Measurements from ENCODE around the gene SLC27A3.

Gene SLC27A3

DNA sequence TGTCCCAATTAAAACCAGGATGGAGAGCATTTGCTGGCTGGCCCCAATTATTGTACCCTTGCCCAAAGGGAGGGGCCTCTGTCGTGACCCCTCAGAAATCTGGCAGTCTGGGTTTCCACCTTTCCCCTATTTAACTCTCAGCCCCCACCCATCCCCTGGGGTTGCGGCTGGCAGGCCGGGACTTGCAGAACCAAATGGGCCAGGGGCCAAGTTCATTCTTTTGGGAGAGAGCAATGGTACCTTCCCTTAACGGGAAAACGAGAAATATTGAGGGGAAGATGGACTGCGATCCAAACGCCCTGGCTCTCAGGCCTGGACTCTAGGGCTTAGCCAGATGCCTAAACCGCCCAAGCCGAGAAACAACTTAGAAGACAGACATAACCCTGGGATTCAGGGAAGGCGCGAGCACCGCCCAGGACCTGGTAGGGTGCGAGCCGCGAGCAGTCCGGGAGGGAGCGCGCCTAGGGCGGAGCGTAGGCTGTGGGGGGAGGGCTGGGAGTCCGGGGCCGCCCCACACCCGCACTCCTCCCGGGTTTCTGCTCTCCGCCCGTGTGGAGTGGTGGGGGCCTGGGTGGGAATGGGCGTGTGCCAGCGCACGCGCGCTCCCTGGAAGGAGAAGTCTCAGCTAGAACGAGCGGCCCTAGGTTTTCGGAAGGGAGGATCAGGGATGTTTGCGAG lies at the start of gene SLC27A3:
SLC27A3 (plus strand) TSS at position 628 of the 678 bp plus-strand sequence. CDS start 91 bp downstream, outside the sequence.
- DNase-seq (ENCODE audit: low spot score), result no peak

DNA sequence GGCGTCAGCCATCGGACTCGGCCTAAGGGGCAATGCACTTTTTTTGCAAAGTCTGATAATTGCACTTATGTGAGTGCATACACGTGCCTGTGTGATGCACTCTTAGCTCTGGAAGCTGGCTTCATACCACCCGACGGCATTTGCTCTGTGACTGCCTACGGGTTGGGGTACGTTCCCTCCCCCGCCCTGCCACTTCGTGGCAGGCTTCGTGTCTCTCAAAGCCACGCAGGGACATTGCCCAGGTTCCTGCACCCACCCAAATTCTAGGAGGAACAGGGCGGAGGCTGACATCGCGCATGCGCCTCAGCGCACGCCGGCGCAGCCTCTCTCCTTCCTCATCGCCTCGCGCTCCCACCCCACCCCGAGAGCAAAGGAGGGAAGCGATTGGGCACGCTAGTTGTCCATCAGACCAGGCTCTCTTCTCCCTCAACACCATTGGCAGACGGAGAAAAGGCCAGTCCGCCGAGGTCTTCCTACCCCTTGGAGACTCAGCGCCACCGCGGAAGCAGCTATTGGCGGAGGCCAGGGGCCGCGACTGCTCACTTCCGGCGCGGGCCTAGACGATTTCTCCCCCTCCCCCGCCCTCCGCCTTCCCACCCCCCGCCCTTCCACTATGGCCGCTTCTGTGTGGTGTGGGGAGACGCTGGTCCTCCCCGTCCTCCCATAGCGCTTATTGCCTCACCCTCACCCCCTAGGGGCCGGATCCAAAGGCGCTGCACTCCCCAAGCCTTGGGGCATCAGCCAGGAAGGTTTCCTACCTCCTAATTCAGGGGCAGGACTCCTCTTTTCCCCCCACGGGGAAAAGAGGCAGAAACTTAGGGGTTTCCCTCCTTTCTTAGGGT lies 47.5 kb upstream of the SLC27A3 start, which contains the start of gene INTS3:
INTS3 (plus strand) TSS at position 588 of the 842 bp plus-strand sequence. CDS start 585 bp downstream, outside the sequence.
- peak; percentile 99 for DNase-seq (ENCODE audit: low spot score)

- peak; percentile 45 for DNase-seq (ENCODE audit: low spot score)
Observed at GRCh38 chr1:153728305-153729066, 46.7 kb upstream of the SLC27A3 start.

DNA sequence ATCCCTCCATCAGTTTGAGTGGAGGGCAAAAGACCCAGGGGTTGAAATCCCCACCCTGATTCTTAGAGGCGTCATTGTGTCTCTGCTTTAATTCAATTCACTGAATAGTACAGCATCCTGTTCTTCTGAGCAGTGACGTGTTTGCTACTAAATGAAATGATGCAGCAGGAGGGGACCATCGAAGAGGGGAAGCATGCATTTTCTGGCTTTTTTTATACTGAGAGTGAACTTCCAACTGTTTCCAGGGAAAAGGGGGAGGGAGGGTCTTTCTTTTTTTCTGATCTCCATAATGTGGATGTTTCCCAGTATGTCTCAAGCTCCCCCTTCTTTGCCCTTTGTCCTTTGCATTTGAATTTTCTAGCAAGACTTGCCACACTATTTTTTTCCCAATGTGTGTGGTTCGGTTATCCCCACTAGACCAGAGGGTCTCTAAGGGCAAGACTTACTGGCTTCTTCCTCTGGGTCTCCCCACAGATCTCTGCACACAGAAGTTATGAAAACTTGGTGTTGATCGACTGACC lies 44.7 kb upstream of the SLC27A3 start:
- no peak for DNase-seq (ENCODE audit: low spot score)

- DNase-seq (ENCODE audit: low spot score), result no peak
Observed at GRCh38 chr1:153733970-153734369, 41.2 kb upstream of the SLC27A3 start.

DNA sequence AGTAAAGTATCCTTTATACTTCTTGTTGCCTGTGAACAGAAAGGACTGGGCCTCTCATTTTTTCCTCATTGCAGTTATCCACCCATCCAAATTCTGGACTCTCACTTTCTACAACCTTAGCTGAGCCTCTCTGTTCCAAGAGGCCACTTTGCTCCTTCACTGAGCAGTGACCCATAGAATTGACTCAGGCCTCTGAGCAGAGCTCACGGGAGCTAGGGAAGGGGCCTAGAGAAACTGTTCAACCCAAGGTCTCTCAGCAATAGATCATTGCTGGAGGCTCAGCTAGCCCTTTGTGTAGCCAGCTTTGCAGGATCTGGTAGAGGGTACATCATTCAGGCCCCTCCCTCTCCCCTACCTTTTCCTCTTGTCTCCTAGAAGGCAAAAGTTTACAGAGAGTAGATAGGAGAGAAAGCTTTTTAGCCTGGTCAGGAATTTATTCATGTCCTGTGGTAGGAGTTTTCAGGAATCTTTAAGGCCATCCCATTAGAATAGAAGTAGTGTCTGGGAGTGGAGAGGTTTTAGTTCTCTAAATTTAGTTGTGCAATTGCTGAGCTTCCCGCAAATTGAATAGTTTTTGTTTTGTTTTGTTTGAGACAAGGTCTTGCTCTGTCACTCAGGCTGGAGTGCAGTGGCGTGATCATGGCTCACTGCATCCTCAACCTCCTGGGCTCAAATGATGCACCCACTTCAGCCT lies 40.7 kb upstream of the SLC27A3 start:
- DNase-seq (ENCODE audit: low spot score), result no peak

DNA sequence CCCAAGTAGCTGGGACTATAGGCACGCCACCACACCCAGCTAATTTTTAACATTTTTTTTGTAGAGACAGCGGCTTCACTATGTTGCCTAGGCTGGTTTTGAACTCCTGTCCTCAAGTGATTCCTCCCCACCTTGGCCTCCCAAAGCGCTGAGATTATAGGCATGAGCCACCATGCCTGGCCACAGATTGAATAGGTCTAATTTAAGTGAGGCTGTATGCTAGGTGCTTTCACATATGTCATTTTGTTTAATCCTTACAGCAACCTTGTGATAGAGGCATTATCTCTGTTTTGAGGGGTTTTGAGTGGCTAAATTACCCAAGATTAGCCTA lies 40.2 kb upstream of the SLC27A3 start:
- no peak for DNase-seq (ENCODE audit: low spot score)

GRCh38 chr1:153741986-153742385 lies 33.2 kb upstream of the SLC27A3 start:
- DNase-seq (ENCODE audit: low spot score), result no peak

DNA sequence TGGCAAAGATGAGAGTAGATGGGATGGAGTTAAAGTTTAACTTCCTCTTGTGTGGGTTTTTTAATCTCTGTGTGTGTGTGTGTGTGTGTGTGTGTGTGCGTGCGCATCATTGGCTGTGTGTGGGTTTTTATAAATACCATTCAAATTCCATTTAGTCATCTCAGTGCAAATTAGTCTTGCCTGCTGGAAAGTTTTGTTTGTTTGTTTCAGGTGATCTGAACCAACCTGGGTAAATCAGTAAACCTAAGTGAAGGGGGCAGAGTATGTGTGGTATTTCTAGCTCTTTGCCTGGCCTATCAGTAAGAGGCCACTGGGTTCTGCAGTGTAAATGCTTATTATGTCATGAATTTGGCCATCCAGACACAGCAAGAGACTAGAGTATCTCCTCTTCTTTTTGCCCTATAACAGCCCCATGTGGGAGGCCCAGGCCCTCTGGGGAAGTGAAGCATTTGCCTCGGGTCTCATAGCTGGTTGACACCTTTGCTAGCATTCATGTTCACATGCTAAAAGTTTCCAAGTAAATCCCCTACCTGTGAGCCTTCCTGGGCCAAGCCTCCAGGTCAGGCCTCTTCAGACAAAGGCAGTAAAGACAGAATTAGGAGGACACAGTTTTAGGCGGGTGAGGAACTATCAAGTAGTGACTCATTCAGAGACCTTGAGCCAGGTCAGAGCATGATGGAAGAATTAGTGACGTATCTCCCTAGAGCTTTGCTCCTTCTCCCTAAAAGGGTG lies 32.6 kb upstream of the SLC27A3 start:
- DNase-seq (ENCODE audit: low spot score), result no peak

DNA sequence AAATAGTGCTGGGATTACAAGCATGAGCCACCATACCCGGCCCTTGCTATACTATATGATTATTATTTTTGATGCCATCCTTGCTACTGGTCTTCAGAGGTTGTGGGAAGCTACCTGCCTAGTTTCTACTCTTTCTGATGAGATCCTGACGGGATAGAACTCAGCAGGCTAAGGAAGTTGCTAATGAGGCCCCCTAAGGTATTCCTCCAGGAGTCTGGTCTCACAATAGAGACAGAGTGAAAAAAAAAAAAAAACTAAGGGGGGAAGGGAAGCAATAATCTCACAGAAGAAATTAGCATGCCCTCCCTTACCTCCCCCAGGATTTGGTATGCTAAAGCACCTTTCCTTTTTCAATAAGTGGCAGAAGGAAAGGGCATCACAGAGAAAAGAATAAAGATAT lies 29.8 kb upstream of the SLC27A3 start:
- no peak for DNase-seq (ENCODE audit: low spot score)

- DNase-seq (ENCODE audit: low spot score), result no peak
Observed at GRCh38 chr1:153746174-153746573, 29.0 kb upstream of the SLC27A3 start.

- no peak for DNase-seq (ENCODE audit: low spot score)
Observed at GRCh38 chr1:153748903-153749302, 26.3 kb upstream of the SLC27A3 start.

DNA sequence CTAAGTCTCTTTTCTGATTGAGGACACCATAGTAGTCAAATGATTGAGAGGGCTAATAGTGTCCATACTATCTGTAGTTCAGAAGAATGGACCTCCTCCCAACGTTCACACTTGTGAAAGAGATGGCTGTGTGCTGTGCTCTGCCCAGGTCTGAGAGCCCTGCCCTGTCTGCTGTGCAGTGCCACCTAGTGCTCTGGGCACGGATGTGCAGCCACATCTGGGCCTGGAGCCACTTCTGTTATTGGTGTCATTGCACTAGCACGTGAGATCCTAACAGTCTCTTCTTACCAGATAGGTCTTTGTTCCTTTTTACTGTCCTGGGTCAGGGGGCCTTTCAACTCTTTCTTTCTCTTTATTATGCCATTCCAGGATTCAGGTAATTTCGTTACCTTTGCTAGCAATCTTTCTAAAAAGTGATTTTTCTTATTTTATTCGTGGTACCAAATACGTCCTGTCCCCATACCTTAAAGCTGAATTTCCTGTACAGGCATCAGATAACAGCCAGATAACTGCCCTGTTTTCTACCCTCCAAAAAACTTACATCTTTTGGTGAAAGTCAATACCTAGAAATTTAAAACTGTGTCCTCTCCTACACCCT lies 25.7 kb upstream of the SLC27A3 start:
- peak; percentile 96 for DNase-seq (ENCODE audit: low spot score)

DNA sequence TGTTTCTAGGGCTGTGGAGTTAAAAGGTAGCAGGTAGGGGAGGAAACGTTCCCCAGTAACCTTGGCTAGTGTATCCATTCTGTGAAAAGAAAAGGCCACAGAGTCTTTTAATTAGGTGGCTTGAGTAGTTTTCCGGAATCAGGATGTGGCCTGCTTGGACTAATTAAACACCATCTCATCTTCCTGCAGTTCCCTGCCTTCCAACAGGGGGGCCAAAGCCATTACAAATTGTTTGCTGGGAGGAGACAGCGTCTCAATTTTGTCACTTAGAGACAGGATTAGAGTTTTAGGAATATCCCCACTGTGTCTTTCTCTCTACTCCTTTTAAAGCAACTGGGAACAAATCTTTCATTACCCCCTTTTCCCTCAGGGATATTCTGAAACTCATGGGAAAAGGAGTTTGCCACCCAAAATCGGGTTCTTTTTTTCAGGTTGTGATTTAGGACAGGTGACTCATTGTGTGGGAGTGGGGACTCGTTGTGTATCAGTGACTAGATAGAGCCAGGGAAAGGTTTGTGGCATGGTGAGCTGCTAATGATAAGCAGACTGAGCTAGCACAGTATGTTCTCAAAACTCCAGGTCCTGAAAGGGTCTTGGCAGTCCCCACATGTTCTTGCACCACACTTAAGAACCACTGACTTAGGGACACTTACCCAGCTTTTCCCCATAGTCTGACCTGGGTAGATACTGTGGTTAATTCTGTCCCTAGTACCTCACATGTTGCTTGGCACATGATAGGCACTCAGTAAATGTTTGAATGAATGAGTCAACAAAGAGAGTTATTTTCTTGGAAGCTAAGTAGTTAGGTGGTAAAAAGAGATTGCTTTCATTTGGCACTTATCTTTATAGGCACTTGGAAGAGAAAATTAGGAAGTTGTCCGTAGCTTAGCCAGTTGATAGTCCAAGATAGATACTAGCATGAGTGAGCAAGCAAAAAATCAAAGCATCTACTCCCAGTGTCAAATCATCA lies 24.9 kb upstream of the SLC27A3 start:
- peak; percentile 60 for DNase-seq (ENCODE audit: low spot score)

DNA sequence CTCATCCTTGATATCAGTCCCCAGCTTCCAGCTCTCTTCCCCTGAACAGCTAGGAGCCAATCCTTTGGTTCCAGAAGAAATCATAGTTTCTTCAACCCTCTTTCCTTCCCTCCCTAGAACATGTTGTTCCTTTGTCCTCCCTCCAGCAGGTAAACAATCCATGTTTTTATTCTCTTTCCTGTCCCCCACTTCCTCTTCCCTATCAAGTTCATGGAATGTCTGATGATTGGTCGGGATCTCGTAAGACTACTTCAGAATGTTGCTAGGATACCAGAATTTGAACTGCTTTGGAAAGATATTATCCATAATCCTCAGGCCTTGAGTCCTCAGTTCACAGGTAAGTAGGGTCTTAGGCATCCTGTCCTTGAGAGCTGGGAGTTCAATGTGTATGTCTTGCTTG lies 23.1 kb upstream of the SLC27A3 start:
- no peak for DNase-seq (ENCODE audit: low spot score)

DNA sequence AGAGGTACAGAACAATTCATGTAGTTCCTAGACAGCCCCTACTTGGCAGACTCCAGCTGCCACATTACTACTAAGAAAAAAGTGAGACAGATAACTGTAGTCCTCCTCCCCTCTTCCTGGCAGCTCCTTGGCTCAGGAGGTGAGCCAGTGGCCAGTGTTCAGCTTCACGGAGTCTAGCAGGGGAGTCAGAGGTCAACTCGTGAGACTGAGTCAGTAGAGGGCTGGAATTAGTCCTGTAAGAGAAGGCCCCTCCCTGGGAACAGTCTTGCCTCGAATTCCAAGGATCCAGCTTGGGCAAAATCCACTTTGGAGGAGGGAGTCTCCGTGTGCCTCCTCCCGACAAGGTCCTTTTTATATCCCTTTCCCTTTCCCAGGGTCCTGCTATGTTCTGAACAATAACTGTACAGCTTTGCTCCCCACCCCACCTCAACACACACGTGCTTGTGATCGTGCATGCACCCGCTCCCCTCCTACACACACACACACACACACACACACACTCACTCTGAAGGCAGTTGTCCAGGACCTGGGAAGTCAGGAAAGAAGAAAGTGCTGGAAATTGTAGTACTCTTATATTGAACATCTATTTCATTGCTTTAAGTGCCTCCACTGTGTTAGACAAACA lies 22.5 kb upstream of the SLC27A3 start:
- DNase-seq (ENCODE audit: low spot score), result peak; percentile 91

DNA sequence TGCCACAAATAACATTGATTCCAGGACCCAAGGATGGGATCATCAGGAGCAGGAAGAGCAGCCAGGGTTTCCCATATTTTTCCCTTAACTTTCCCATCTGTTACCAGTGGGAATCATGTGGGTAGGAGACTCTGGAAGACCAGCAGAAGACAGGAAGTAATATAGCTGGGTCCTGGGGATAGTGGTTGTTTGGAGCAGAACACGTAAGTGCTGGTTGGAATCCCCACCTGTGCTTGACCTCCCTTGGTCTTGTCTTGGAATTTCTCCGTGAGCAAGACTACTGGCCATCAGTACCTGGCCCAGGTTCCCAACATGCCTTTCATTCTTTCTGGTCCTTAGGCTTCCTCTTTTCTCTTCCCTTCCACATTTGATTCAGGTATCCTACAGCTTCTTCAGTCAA lies 20.9 kb upstream of the SLC27A3 start:
- no peak for DNase-seq (ENCODE audit: low spot score)

- DNase-seq (ENCODE audit: low spot score), result no peak
Observed at GRCh38 chr1:153760440-153760839, 14.8 kb upstream of the SLC27A3 start.

Data from COLO829 (cell line).